ENCODE measurements around the gene GRAP. TPM values are rescaled to one million over a fixed set of nuclear protein-coding genes. Genes with fewer than 3 reads are reported as not detected.
"Not testable (repeated sequence)": the region's sequence is repeated elsewhere in the genome, so short reads cannot be mapped to it uniquely, and the experiment has no call there.

The GRAP gene
- total RNA-seq, 2 donors from 2014 or later, result 0.33 to 1.8 TPM

DNA sequence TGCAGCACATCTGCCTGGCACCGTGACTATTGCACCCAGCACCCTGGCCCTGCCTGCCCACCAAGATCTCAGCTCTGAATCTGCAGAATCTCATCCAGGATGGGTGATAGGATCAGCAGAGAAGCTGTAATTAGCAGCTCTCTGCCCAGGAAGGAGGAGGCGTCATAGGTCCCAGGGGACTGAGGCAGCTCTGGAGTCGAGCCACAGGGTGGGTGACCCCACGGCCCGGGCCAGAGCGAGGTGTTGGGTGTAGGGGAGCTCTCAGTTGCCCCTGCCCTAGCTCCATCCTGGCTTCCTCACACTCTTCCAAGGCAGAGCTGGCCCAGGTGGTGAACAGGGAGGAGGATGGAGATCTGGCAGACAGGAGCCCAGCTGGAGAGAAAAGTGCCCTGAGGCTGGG is 24.0 kb downstream of the GRAP start:
- DNase-seq (no peak), ATAC-seq (no peak)
- Histone ChIP-seq H3K27ac (no peak overlapping the region), H3K27me3 (no peaks in the 10 kb centered on the region), H3K4me1 (no peaks in the 10 kb centered on the region), H3K36me3 (replicated peaks in 1 of 2; ENCODE audit: insufficient read depth in 1 of 2, low read depth in 2 of 2) (no peaks in the 10 kb centered on the region), H3K9me3 (no peaks in the 10 kb centered on the region), H3K4me3 (no peak overlapping the region)
- intact Hi-C loops (cut with DNase I), result no loop called here
- WGBS, 2 donors, result 80 to 97% methylated on average over 5 to 6 of the region's 6 CpGs
- TF ChIP-seq, protein P1, sequence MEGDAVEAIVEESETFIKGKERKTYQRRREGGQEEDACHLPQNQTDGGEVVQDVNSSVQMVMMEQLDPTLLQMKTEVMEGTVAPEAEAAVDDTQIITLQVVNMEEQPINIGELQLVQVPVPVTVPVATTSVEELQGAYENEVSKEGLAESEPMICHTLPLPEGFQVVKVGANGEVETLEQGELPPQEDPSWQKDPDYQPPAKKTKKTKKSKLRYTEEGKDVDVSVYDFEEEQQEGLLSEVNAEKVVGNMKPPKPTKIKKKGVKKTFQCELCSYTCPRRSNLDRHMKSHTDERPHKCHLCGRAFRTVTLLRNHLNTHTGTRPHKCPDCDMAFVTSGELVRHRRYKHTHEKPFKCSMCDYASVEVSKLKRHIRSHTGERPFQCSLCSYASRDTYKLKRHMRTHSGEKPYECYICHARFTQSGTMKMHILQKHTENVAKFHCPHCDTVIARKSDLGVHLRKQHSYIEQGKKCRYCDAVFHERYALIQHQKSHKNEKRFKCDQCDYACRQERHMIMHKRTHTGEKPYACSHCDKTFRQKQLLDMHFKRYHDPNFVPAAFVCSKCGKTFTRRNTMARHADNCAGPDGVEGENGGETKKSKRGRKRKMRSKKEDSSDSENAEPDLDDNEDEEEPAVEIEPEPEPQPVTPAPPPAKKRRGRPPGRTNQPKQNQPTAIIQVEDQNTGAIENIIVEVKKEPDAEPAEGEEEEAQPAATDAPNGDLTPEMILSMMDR (IDR thresholded peaks at IDR 0.05), result no peak
- no peak for TF ChIP-seq POLR2A (IDR thresholded peaks at IDR 0.05)

DNA sequence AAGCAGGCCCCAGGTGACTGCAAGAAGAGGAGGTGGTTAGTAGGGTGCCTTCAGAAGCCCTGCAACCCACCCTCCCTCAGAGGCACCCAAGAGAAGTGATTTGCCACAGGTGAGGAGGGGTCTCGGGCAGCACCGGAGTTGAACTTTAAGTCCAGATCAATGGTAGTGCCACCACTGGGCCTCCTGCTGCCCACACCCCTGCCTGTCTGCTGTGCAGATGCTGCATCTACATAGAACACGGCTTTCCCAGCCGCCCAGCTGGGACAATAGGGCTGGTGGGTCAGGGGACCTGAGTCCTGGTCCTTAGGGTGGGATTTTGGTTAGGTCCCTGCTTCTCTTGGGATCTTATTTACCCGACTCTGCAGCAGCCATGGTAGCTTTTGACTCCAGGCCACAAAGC is 24.6 kb downstream of the GRAP start:
- no peaks in the 10 kb centered on the region for H3K9me3 ChIP-seq
- TF ChIP-seq, protein P1 (IDR thresholded peaks at IDR 0.05), result no peak
- TF ChIP-seq POLR2A (IDR thresholded peaks at IDR 0.05), result no peak
- no peak overlapping the region for H3K4me3 ChIP-seq
- ATAC-seq (no peak), DNase-seq (no peak)
- WGBS, 2 donors, result 78 to 96% methylated on average over 5 of the region's 5 CpGs
- H3K4me1 ChIP-seq, result no peaks in the 10 kb centered on the region
- no peaks in the 10 kb centered on the region for H3K36me3 ChIP-seq (replicated peaks in 1 of 2; ENCODE audit: insufficient read depth in 1 of 2, low read depth in 2 of 2)
- H3K27me3 ChIP-seq, result no peaks in the 10 kb centered on the region
- no peak overlapping the region for H3K27ac ChIP-seq
- intact Hi-C loops (cut with DNase I), result no loop called here

DNA sequence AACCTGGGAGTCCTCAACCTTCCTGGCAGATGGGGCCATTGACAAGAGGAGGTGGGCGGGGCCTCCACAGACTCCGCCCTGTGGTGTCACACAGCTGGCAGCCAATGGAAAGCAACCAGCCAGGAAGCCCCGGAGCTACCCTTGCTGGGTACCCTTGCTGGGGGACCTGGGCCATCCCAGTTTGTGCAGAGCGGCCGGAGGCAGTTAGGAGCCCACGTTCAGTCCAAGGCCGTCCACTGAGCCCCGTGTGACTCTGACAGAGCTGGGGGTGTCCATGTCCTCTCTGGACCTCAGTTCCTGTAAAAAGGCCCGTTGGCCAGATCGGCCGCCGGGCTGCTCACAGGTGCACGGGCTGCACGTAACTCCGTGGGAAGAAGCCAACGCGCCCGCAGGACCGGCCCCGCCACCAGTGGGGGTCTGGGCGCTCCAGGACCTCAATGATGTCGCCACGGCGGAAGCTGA is 25.1 kb downstream of the GRAP start:
- ATAC-seq (no peak), DNase-seq (peak in 1 of 4 donors; percentile 40)
- no peaks in the 10 kb centered on the region for H3K9me3 ChIP-seq
- no peaks in the 10 kb centered on the region for H3K36me3 ChIP-seq (replicated peaks in 1 of 2; ENCODE audit: insufficient read depth in 1 of 2, low read depth in 2 of 2)
- H3K27me3 ChIP-seq, result no peaks in the 10 kb centered on the region
- H3K4me1 ChIP-seq, result no peaks in the 10 kb centered on the region
- whole genome bisulfite sequencing, 2 donors, result 40 to 93% methylated on average over 1 to 24 of the region's 24 CpGs
- intact Hi-C loops (cut with DNase I), result no loop called here
- TF ChIP-seq, protein P1 (IDR thresholded peaks at IDR 0.05), result no peak
- no peak for TF ChIP-seq POLR2A (IDR thresholded peaks at IDR 0.05)
- no peak overlapping the region for H3K4me3 ChIP-seq
- H3K27ac ChIP-seq, result no peak overlapping the region

DNA sequence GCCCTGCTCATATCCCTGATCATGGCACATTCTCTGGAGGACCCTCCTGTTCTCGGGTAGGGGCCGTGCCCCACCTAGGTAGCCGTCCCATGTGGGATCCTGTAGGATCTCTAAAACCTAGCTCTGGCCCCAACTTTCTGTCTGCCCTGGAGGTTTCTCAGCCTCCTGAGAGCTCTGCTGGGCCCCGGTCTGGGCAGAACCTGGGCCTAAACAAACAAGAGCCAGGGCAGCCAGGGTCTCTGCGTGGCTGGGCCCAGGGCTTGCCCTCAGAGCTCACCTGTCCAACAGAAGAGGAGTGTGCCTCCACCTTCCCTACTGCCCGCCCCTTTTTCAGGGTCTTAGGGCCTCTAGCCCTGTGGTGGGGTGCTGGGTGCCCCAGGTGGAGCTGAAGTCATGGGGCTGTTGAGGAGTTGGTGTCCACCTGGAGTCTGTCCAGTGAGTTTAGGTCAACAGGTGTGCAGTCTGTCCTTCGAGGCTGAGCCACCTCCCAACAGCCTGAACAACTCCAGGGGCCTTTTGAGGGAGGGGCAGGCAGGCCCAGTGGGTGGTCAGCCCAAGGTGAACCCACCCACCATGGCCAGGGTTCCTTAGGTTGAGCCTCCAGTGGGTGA is 25.6 kb downstream of the GRAP start:
- H3K36me3 ChIP-seq (replicated peaks in 1 of 2; ENCODE audit: insufficient read depth in 1 of 2, low read depth in 2 of 2); H3K27ac ChIP-seq; H3K9me3 ChIP-seq; H3K4me3 ChIP-seq; ATAC-seq; DNase-seq; H3K27me3 ChIP-seq; intact Hi-C loops (cut with DNase I); H3K4me1 ChIP-seq: not testable (repeated sequence)
- 86 to 92% methylated on average over 6 to 7 of the region's 7 CpGs for WGBS, 2 donors

DNA sequence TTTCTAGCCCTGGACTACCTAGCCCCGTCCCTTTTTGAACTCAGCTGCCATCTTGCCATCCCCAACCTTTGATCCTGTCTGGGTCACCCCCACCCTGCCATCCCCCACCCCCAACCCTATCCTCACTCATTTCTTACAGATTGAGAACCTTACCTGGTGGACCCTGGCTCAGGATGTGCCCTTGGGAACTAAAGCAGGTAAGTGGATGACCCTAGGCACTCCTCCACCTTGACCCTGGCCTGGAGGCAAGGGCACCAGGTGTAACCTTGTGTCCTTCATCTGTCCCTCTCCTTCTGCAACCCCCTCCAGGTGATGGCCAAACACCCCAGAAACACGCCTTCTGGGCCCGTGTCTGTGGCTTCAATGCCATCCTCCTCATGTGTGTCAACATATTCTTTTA is 26.7 kb downstream of the GRAP start:
- H3K27me3 ChIP-seq, result no peaks in the 10 kb centered on the region
- H3K9me3 ChIP-seq, result no peaks in the 10 kb centered on the region
- intact Hi-C loops (cut with DNase I), result no loop called here
- no peak overlapping the region for H3K27ac ChIP-seq
- DNase-seq (no peak), ATAC-seq (no peak)
- no peak overlapping the region for H3K4me3 ChIP-seq
- H3K4me1 ChIP-seq, result no peaks in the 10 kb centered on the region
- no peaks in the 10 kb centered on the region for H3K36me3 ChIP-seq (replicated peaks in 1 of 2; ENCODE audit: insufficient read depth in 1 of 2, low read depth in 2 of 2)
- 76 to 83% methylated on average over 3 of the region's 3 CpGs for WGBS, 2 donors
- TF ChIP-seq POLR2A (IDR thresholded peaks at IDR 0.05), result no peak
- TF ChIP-seq, protein P1 (IDR thresholded peaks at IDR 0.05), result no peak

Data from body of pancreas (tissue), 4 donors.